C4-2B (cell line): ENCODE data around the gene TNS1.

ENCODE experiments used
- CTCF ChIP-seq: fragments of 450-650 bp; conservative IDR thresholded peaks from 2 replicates; pipeline ENCODE4 v1.5.1; 2017; ENCODE audit warnings: mild to moderate bottlenecking
- ZFX ChIP-seq: fragments of 450-650 bp; IDR thresholded peaks from 2 replicates; pipeline ENCODE4 v1.6.1; 2017

- TF ChIP-seq CTCF (no peak), ZFX (no peak)
Measured at GRCh38 chr2:217951521-217952247, 51.1 kb downstream of the TNS1 start.
